PC-9 (cell line): ENCODE measurements around the gene ACAD10. TPM values are rescaled to one million over a fixed set of nuclear protein-coding genes. Genes with fewer than 3 reads are reported as not detected.

ENCODE experiments used
- BruUV-seq: library from RNA; stranded (reverse); fragments of 400-500 nt; replicated peaks from 2 replicates; lab custom pipeline; 2021; lab: Mats Ljungman, UMichigan
- CTCF ChIA-PET: fragments of 300-600 bp; sonication (Branson Sonifier 250); formaldehyde crosslinking; loops from one replicate; lab custom pipeline; 2022; ENCODE audit warnings: antibody characterized with exemption; lab: Charles Lee
- POLR2A ChIA-PET: fragments of 300-600 bp; sonication (Branson Sonifier 250); formaldehyde crosslinking; loops from one replicate; lab custom pipeline; 2022; ENCODE audit warnings: antibody characterized with exemption; ENCODE audit not compliant: unreplicated experiment; lab: Charles Lee
- DNase-seq, 2 experiments: peaks; one replicate each; pipeline versions ENCODE4 v3.0.0 to v3.0.0-alpha.2; 2015 to 2022; ENCODE audit warnings: mixed read lengths in 1 of 2
- H2AFZ ChIP-seq: fragments of 200-600 bp; sonication (generic); 2 replicates; pipeline ENCODE4 v1.8.1; 2017; ENCODE audit warnings: antibody characterized with exemption
- H3F3A ChIP-seq: fragments of 200-600 bp; sonication (generic); 2 replicates; pipeline ENCODE4 v1.8.1; 2017; ENCODE audit warnings: antibody characterized with exemption, mild to moderate bottlenecking, low read depth; ENCODE audit not compliant: insufficient read depth
- H3K27ac ChIP-seq: fragments of 200-600 bp; sonication (generic); 2 replicates; pipeline ENCODE4 v1.6.1; 2016; ENCODE audit warnings: mixed run types
- H3K27me3 ChIP-seq: fragments of 200-600 bp; sonication (generic); 2 replicates; pipeline ENCODE4 v1.6.1; 2016; ENCODE audit warnings: low read depth, mixed run types; ENCODE audit not compliant: insufficient read depth
- H3K36me3 ChIP-seq: fragments of 200-600 bp; sonication (generic); 2 replicates; pipeline ENCODE4 v1.6.1; 2016; ENCODE audit warnings: low read depth, mixed run types
- H3K4me1 ChIP-seq: fragments of 200-600 bp; sonication (generic); replicated peaks from 2 replicates; pipeline ENCODE4 v1.6.1; 2016; ENCODE audit warnings: mixed run types; ENCODE audit not compliant: insufficient read depth
- H3K4me2 ChIP-seq: fragments of 200-600 bp; sonication (generic); 2 replicates; pipeline ENCODE4 v1.6.1; 2017; ENCODE audit warnings: mixed run types
- H3K4me3 ChIP-seq: fragments of 200-600 bp; sonication (generic); 2 replicates; pipeline ENCODE4 v1.6.1; 2016; ENCODE audit warnings: mixed run types
- H3K79me2 ChIP-seq: fragments of 200-600 bp; sonication (generic); 2 replicates; pipeline ENCODE4 v1.6.1; 2017; ENCODE audit warnings: low read depth, mixed run types
- H3K9me2 ChIP-seq: fragments of 200-600 bp; sonication (generic); 2 replicates; pipeline ENCODE4 v1.8.1; 2017; ENCODE audit warnings: mild to moderate bottlenecking; ENCODE audit not compliant: insufficient read depth
- H3K9me3 ChIP-seq: fragments of 200-600 bp; sonication (generic); 2 replicates; pipeline ENCODE4 v1.8.1; 2016; ENCODE audit warnings: low read depth; ENCODE audit not compliant: insufficient read depth
- H4K20me1 ChIP-seq: fragments of 200-600 bp; sonication (generic); 2 replicates; pipeline ENCODE4 v1.8.1; 2017; ENCODE audit not compliant: insufficient read depth
- CTCF ChIP-seq: fragments of 200-600 bp; sonication (generic); conservative IDR thresholded peaks from 2 replicates; pipeline ENCODE4 v1.6.1; 2017; ENCODE audit warnings: mixed run types, antibody characterized with exemption, mild to moderate bottlenecking, moderate library complexity
- EZH2 ChIP-seq: fragments of 200-600 bp; sonication (generic); IDR thresholded peaks from 2 replicates; pipeline ENCODE4 v1.8.0; 2017; ENCODE audit warnings: antibody characterized with exemption, low read depth
- intact Hi-C: fragments of 100-400 bp; cut with micrococcal nuclease; formaldehyde crosslinking; loops from one replicate; pipeline ENCODE4 v1.10.0; 2022; ENCODE audit not compliant: unreplicated experiment
- total RNA-seq: library from RNA; stranded (reverse); gene quantifications from 2 replicates; pipeline ENCODE4 v1.2.3, GENCODE V29; 2021

The ACAD10 gene
- total RNA-seq, 1 experiment from 2014 or later, result 30.3 TPM

GRCh38 chr12:111728795-111729194, 42.9 kb downstream of the ACAD10 start:
- Histone ChIP-seq H3K27ac (no peak overlapping the region), H3K9me3 (no peaks in the 10 kb centered on the region), H3F3A (no peaks in the 10 kb centered on the region), H2AFZ (no peak overlapping the region), H3K9me2 (no peaks in the 10 kb centered on the region), H3K4me2 (no peak overlapping the region), H3K27me3 (no peaks in the 10 kb centered on the region), H4K20me1 (no peaks in the 10 kb centered on the region), H3K36me3 (no peaks in the 10 kb centered on the region), H3K4me3 (no peak overlapping the region), H3K4me1 (no peaks in the 10 kb centered on the region), H3K79me2 (no peaks in the 10 kb centered on the region)
- no peak for TF ChIP-seq EZH2
- no peak for TF ChIP-seq CTCF
- DNase-seq, result no peak
- BruUV-seq, result no TSS peak
- ChIA-PET POLR2A (no interaction called here), CTCF (no interaction called here)
- intact Hi-C loops, result no loop called here

GRCh38 chr12:111730420-111730819, 44.6 kb downstream of the ACAD10 start:
- Histone ChIP-seq H4K20me1 (peaks cover 4% of the 10 kb centered on the region; the same call in 1 of the 2 replicates), H3K27me3 (no peaks in the 10 kb centered on the region), H3K4me3 (no peak overlapping the region), H3K9me3 (no peaks in the 10 kb centered on the region), H3K36me3 (no peaks in the 10 kb centered on the region), H2AFZ (no peak overlapping the region), H3K4me1 (no peaks in the 10 kb centered on the region), H3F3A (no peaks in the 10 kb centered on the region), H3K79me2 (no peaks in the 10 kb centered on the region), H3K4me2 (no peak overlapping the region), H3K9me2 (no peaks in the 10 kb centered on the region), H3K27ac (no peak overlapping the region)
- CTCF ChIA-PET, result no interaction called here
- DNase-seq, result no peak
- TF ChIP-seq EZH2 (no peak), CTCF (no peak)
- intact Hi-C loops, result no loop called here
- POLR2A ChIA-PET, result no interaction called here
- BruUV-seq, result no TSS peak

- Histone ChIP-seq H2AFZ (no peak overlapping the region), H3K4me1 (no peaks in the 10 kb centered on the region), H3K79me2 (no peaks in the 10 kb centered on the region), H3K27me3 (no peaks in the 10 kb centered on the region), H4K20me1 (peaks cover 4% of the 10 kb centered on the region; the same call in 1 of the 2 replicates), H3F3A (no peaks in the 10 kb centered on the region), H3K9me2 (no peaks in the 10 kb centered on the region), H3K4me2 (no peak overlapping the region), H3K36me3 (peaks cover 4% of the 10 kb centered on the region; the same call in 1 of the 2 replicates), H3K4me3 (no peak overlapping the region), H3K9me3 (no peaks in the 10 kb centered on the region), H3K27ac (no peak overlapping the region)
- CTCF ChIA-PET, result no interaction called here
- no peak for DNase-seq
- intact Hi-C loops, result no loop called here
- POLR2A ChIA-PET, result interaction anchor here (0.6 kb wide), 1 partner anchor 1782 kb away, joined by 3 read pairs; no protein-coding TSS in a partner anchor
- TF ChIP-seq EZH2 (no peak), CTCF (no peak)
- BruUV-seq, result no TSS peak
These were observed 46.9 kb downstream of the ACAD10 start for GRCh38 chr12:111732786-111733185.
